Astrocyte (in vitro differentiated cells and primary cell): ENCODE measurements around the gene DUOXA1.

Experiments
- EZH2 ChIP-seq: IDR thresholded peaks from 2 replicates; pipeline ENCODE4 v1.6.1; 2012; ENCODE audit warnings: mild to moderate bottlenecking, low read length, inconsistent platforms; ENCODE audit not compliant: insufficient read depth
- TF ChIP-seq, protein P1 (sequence below): IDR thresholded peaks from 2 replicates; pipeline ENCODE4 v1.5.1; 2011; ENCODE audit warnings: low read depth, mild to moderate bottlenecking, inconsistent platforms, low read length, moderate library complexity; ENCODE audit not compliant: insufficient read depth

GRCh38 chr15:45105586-45105985 lies 24.1 kb downstream of the DUOXA1 start:
- TF ChIP-seq, protein P1, sequence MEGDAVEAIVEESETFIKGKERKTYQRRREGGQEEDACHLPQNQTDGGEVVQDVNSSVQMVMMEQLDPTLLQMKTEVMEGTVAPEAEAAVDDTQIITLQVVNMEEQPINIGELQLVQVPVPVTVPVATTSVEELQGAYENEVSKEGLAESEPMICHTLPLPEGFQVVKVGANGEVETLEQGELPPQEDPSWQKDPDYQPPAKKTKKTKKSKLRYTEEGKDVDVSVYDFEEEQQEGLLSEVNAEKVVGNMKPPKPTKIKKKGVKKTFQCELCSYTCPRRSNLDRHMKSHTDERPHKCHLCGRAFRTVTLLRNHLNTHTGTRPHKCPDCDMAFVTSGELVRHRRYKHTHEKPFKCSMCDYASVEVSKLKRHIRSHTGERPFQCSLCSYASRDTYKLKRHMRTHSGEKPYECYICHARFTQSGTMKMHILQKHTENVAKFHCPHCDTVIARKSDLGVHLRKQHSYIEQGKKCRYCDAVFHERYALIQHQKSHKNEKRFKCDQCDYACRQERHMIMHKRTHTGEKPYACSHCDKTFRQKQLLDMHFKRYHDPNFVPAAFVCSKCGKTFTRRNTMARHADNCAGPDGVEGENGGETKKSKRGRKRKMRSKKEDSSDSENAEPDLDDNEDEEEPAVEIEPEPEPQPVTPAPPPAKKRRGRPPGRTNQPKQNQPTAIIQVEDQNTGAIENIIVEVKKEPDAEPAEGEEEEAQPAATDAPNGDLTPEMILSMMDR: no peak
- no peak for TF ChIP-seq EZH2
